GM12872 (cell line): ENCODE measurements around the gene GLIPR1L1.
A peak's percentile ranks its signal among the peaks of the same experiment; 100 is the strongest.

Experiments used
- CTCF ChIP-seq: IDR thresholded peaks from 3 replicates; pipeline ENCODE4 v1.5.1; 2011; ENCODE audit warnings: low read depth, mild to moderate bottlenecking, low read length, moderate library complexity; ENCODE audit not compliant: insufficient read depth

GLIPR1L1 gene

DNA sequence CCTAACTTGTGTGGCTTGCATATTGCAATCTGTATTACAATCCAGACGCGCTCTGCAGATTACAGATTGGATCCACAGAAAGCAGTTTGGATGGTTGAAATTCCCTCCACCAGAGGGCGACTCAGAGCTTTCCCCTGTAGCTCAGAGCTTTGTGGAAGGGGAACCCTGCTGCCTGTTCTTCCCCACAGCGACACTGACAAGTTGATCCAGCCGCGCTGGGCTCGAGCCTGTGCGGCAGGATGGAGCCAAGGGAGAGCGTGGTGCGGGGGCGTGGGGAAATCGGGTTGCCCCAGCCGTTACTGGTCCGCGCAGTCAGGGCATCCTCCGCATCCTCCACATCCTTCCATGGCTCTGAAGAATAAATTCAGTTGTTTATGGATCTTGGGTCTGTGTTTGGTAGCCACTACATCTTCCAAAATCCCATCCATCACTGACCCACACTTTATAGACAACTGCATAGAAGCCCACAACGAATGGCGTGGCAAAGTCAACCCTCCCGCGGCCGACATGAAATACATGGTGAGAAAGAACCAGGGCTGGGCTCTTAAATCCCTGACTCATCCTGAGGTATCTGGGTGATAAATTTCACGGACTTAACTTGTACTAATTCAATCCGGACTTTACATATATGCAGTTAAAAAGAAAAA lies at the start of gene GLIPR1L1:
TSS of gene GLIPR1L1 (plus strand) at position 287 of the 647 bp plus-strand sequence. CDS start at position 346, 59 bp downstream.
- TF ChIP-seq CTCF, result peak; percentile 92

DNA sequence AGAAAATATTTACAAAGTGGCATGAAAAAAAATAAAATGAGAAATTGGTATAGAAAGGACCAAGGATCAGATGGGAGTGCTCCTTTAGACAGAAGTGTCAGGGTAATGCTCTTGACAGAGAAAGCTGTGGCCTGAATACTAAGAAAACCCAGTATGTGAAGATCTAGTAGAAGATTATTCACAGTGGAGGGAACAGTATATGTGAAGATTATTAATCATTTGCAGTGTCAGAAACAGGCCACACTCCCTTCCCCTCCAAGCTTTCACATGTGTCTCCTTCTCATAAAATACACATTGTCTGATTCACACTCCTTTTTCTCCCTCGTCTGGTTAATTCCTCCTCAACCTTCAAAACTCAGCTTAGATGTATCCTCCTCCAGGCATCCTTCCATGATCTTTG lies 45.6 kb upstream of the GLIPR1L1 start:
- TF ChIP-seq CTCF, result no peak

DNA sequence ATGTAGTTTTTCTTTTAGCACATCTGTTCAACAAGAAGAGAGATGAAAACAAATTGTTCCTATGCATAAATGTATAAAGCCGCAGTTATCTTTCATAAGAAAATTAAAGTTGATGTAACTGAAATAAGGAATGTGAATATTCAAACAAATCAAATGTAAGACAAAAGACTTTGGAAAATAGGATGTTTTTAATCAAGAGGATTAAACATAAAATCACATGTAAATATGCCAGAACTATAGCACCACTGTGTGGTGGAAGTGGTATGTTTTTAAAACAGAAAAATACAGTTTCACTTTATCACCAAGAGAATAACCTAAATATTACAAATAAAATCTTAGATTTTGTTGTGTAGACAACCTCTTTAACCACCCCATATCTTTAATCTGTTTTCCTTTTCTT lies 44.7 kb upstream of the GLIPR1L1 start:
- TF ChIP-seq CTCF, result no peak

DNA sequence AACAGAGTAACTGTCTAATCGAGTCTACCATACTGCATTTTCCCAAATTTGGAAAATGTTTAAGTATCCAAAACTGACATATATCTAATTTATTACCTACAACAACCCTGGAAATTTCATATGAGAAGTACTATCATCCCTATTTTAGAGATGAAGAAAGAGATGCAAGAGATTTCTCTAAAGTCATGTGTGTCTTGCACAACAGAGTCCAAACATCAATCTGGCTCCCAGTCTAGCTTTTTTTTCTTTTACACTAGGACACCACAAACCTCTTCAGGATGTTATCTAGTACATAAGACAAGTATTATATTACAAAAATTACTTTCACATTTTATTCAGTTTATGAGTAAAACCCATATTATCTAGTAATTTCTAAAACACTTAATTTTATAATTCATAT lies 43.5 kb upstream of the GLIPR1L1 start:
- no peak for TF ChIP-seq CTCF

GRCh38 chr12:75294336-75294735 lies 40.1 kb upstream of the GLIPR1L1 start:
- no peak for TF ChIP-seq CTCF

DNA sequence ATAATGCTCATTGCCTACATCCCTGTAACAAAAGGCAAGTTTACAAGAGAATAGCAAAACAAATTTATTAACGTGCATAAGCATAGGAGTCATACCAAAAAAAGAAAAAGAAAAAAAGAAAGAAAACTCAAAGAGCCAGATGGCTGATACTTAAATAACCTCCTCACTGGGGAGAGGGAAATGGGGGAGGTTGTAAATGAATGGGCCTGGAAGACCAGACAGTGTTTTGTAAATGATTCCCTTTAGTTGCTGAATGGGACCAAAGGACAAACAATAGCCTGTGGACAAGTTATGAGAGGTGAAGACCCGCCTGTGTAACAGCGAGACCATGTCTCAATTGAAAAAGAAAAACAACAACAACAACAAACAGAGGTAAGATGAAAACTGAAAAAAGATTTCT lies 39.7 kb upstream of the GLIPR1L1 start:
- no peak for TF ChIP-seq CTCF

DNA sequence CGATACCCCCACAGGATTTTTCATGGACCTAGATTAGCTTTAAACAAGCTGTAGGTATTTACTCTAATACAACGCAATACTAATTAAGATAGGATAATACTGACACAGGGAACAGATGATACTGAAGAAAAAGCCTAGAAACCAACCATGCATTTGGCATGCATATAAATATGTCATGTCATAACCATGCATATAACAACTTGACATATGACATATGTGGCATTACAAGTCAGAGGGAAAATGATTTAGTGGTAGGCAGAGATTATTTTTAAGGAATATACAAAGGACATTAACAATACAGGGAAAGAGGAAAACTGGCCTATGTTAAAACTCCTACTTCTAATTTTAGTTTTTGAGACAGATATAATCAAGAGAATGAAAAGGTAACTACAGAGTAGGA lies 32.2 kb upstream of the GLIPR1L1 start:
- TF ChIP-seq CTCF, result no peak
